HG03565 (cell line): ENCODE data around the gene TMC5.
"Not testable (repeated sequence)": the region's sequence is repeated elsewhere in the genome, so short reads cannot be mapped to it uniquely, and the experiment has no call there.

ENCODE experiments used
- ATAC-seq: cut with Tn5 transposase; IDR thresholded peaks from one replicate; pipeline ENCODE4 v1.9.1; 2021; ENCODE audit warnings: mild to moderate bottlenecking, moderate library complexity; ENCODE audit not compliant: unreplicated experiment

TMC5 gene

DNA sequence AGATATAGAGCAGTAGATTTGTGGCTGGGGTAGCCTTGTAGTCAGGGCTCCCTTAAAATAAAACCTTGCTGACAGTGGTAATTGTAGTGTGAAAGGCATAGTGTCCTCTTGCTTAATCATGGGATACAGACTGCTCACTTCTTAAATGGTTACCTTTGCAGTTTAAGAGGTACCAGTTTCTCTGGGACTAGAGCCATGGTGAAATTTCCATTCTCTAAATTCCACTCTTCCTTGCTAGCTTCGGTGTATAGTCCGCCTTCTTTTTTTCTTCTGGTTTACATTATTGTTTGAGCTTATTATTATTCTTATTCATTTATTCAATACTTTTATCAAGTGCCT lies 107.7 kb downstream of the TMC5 start:
- no peak for ATAC-seq

DNA sequence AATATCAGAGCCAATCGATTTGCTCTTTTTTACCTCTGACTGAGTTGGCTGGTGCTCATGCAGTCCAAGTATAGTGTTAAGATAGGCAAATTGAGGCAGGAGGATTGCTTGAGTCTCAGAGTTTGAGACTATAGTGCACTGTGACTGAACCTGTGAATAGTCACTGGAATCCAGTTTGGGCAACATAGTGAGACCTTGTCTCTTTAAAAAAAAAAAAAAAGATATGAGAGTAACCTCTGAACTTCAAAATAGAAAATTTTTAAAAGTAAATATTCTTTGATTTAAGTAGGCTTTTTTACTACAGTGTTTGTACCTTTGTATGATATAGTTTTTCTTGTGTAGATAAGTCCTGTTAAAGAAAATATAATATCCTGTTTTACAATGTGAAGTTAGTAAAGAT lies 109.5 kb downstream of the TMC5 start:
- no peak for ATAC-seq

GRCh38 chr16:19528666-19529065 lies 111.0 kb downstream of the TMC5 start:
- ATAC-seq: no peak

- no peak for ATAC-seq
These were observed 114.9 kb downstream of the TMC5 start for GRCh38 chr16:19532601-19533000.

DNA sequence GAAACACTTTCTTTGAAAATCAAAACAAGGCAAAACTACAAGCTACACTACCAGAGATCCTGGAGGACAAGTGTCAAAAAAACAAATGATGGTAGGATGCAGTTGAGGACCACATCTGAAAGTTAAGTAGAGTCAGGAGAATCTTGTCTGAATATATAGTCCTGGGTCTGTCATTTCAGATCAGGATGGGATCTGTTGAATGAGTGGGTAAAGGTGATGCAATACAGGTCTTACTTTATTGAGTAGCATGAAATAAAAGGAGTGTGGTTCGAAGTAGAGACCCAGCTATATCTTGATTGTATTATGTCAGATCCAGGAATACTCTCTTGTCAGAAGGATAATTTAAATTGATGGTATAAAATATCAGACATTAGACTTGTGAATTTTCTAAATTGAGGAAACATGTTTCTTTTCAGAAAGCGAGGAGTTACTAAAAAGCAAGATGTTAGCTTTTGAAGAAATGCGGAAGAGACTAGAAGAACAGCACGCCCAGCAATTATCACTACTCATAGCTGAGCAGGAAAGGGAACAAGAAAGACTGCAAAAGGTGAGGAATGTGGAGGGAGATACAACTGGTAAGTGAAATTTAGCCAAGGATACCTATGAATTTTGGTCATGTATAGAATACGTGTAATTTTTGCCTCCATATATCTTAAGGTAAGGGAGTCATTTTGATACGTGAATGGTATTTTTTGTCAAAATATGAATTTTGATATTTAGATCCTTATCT lies 122.7 kb downstream of the TMC5 start:
- no peak for ATAC-seq

- no peak for ATAC-seq
These were observed 124.6 kb downstream of the TMC5 start for GRCh38 chr16:19542138-19542821.

- not testable (repeated sequence) for ATAC-seq
These were observed 125.8 kb downstream of the TMC5 start for GRCh38 chr16:19543278-19543996.

DNA sequence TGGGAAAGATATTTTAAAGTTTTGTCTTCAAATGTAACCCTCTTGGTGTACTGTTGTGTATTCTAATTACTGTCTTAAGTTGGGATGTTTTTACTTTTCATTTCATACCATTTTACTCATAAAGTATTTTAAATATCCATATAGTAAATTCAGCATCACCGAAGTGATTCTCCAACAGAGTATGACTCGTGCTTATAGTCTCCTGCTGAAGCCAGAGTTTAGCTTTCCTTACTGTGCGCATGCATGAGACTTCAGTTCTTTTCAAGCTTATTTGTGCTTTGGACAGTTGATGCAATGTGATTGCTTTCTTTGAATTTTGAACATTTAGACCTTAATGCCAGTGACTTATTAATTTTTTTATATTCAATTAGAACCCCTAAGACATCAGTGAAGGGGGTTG lies 130.5 kb downstream of the TMC5 start:
- no peak for ATAC-seq
